ENCODE measurements around the gene PRAC1. TPM values are rescaled to one million over a fixed set of nuclear protein-coding genes. Genes with fewer than 3 reads are reported as not detected.
A peak's percentile ranks its signal among the peaks of the same experiment; 100 is the strongest.

PRAC1 gene
- total and polyA plus RNA-seq, 10 donors: not detected

GRCh38 chr17:48756830-48757251 is 34.5 kb upstream of the PRAC1 start:
- H3K4me1 ChIP-seq: peaks cover 0 to 37% (median 23%) of the 10 kb centered on the region in 6 donors
- H3K36me3 ChIP-seq: no peaks in the 10 kb centered on the region
- no peak for DNase-seq
- no peak overlapping the region for H3K4me3 ChIP-seq
- H3K27ac ChIP-seq: no peak overlapping the region
- intact Hi-C loops (cut with DNase I; ENCODE audit: low total_unique reads): no loop called here
- no peaks in the 10 kb centered on the region for H3K9me3 ChIP-seq
- peaks cover 3 to 100% (median 78%) of the 10 kb centered on the region in 7 donors for H3K27me3 ChIP-seq (replicated peaks in 1 of 7)
- 13 to 34% (median 33%) methylated on average over 3 of the region's 3 CpGs for WGBS, 5 donors
- TF ChIP-seq, protein P1, sequence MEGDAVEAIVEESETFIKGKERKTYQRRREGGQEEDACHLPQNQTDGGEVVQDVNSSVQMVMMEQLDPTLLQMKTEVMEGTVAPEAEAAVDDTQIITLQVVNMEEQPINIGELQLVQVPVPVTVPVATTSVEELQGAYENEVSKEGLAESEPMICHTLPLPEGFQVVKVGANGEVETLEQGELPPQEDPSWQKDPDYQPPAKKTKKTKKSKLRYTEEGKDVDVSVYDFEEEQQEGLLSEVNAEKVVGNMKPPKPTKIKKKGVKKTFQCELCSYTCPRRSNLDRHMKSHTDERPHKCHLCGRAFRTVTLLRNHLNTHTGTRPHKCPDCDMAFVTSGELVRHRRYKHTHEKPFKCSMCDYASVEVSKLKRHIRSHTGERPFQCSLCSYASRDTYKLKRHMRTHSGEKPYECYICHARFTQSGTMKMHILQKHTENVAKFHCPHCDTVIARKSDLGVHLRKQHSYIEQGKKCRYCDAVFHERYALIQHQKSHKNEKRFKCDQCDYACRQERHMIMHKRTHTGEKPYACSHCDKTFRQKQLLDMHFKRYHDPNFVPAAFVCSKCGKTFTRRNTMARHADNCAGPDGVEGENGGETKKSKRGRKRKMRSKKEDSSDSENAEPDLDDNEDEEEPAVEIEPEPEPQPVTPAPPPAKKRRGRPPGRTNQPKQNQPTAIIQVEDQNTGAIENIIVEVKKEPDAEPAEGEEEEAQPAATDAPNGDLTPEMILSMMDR (IDR thresholded peaks at IDR 0.05 in 8 of 11, conservative IDR thresholded peaks at IDR 0.05 in 3 of 11): no peak
- no peak for TF ChIP-seq POLR2AphosphoS5 (IDR thresholded peaks at IDR 0.05)
- TF ChIP-seq POLR2A (IDR thresholded peaks at IDR 0.05): no peak

- whole genome bisulfite sequencing, 5 donors: 10 to 21% (median 17%) methylated on average over 8 of the region's 8 CpGs
- Histone ChIP-seq H3K9me3 (no peaks in the 10 kb centered on the region), H3K4me1 (peaks cover 0 to 37% (median 23%) of the 10 kb centered on the region in 6 donors), H3K4me3 (peak overlapping the region in 1 of 8 donors; percentile 31), H3K27ac (no peak overlapping the region), H3K27me3 (replicated peaks in 1 of 7) (peaks cover 3 to 100% (median 86%) of the 10 kb centered on the region in 7 donors), H3K36me3 (no peaks in the 10 kb centered on the region)
- DNase-seq: no peak
- TF ChIP-seq, protein P1 (IDR thresholded peaks at IDR 0.05 in 8 of 11, conservative IDR thresholded peaks at IDR 0.05 in 3 of 11): no peak
- no peak for TF ChIP-seq POLR2A (IDR thresholded peaks at IDR 0.05)
- intact Hi-C loops (cut with DNase I; ENCODE audit: low total_unique reads): no loop called here
Measured at GRCh38 chr17:48755356-48755755, 33.0 kb upstream of the PRAC1 start.

GRCh38 chr17:48754500-48755261 is 32.4 kb upstream of the PRAC1 start:
- intact Hi-C loops (cut with DNase I; ENCODE audit: low total_unique reads): no loop called here
- H3K36me3 ChIP-seq: no peaks in the 10 kb centered on the region
- no peak overlapping the region for H3K27ac ChIP-seq
- DNase-seq: no peak
- H3K9me3 ChIP-seq: no peaks in the 10 kb centered on the region
- 7 to 14% (median 9%) methylated on average over 42 to 52 of the region's 52 CpGs for WGBS, 5 donors
- H3K4me1 ChIP-seq: peaks cover 0 to 37% (median 23%) of the 10 kb centered on the region in 6 donors
- H3K27me3 ChIP-seq (replicated peaks in 1 of 7): peaks cover 3 to 100% (median 88%) of the 10 kb centered on the region in 7 donors
- peak overlapping the region in 2 of 8 donors; percentile 1 to 31 for H3K4me3 ChIP-seq
- TF ChIP-seq, protein P1 (IDR thresholded peaks at IDR 0.05 in 8 of 11, conservative IDR thresholded peaks at IDR 0.05 in 3 of 11): no peak
- TF ChIP-seq POLR2AphosphoS5 (IDR thresholded peaks at IDR 0.05) (no peak), POLR2A (IDR thresholded peaks at IDR 0.05) (no peak)

- WGBS, 5 donors: 11 to 20% (median 12%) methylated on average over 22 of the region's 22 CpGs
- H3K27me3 ChIP-seq (replicated peaks in 1 of 7): peaks cover 7 to 100% (median 88%) of the 10 kb centered on the region in 7 donors
- intact Hi-C loops (cut with DNase I; ENCODE audit: low total_unique reads): no loop called here
Measured at GRCh38 chr17:48753794-48754499, 31.6 kb upstream of the PRAC1 start.

More at GRCh38 chr17:48753794-48754499, 31.6 kb upstream of the PRAC1 start:
- H3K9me3 ChIP-seq: no peaks in the 10 kb centered on the region
- no peak overlapping the region for H3K27ac ChIP-seq
- H3K36me3 ChIP-seq: no peaks in the 10 kb centered on the region
- TF ChIP-seq, protein P1 (IDR thresholded peaks at IDR 0.05 in 8 of 11, conservative IDR thresholded peaks at IDR 0.05 in 3 of 11): no peak
- TF ChIP-seq POLR2AphosphoS5 (IDR thresholded peaks at IDR 0.05): no peak
- no peak for TF ChIP-seq POLR2A (IDR thresholded peaks at IDR 0.05)
- DNase-seq: no peak
- H3K4me1 ChIP-seq: peaks cover 0 to 37% (median 23%) of the 10 kb centered on the region in 6 donors
- H3K4me3 ChIP-seq: no peak overlapping the region

Data from spleen (tissue), 11 donors.